H1 (cell line): Measurements from ENCODE around the gene THOP1. TPM values are rescaled to one million over a fixed set of nuclear protein-coding genes. Genes with fewer than 3 reads are reported as not detected.

ENCODE experiments used
- CHD7 ChIP-seq: fragments of 300-600 bp; sonication (generic); IDR thresholded peaks from 2 replicates; pipeline ENCODE4 v1.7.1; 2012; ENCODE audit warnings: low read length, moderate library complexity, mild to moderate bottlenecking, inconsistent platforms; ENCODE audit not compliant: insufficient replicate concordance
- POLR2AphosphoS5 ChIP-seq: IDR thresholded peaks from 2 replicates; pipeline ENCODE4 v1.6.1; 2011; ENCODE audit warnings: low read depth, low read length
- polyA plus RNA-seq, 7 experiments: library from polyadenylated mRNA; depleted of rRNA in 3 of 7; stranded (reverse) in 5 of 7; unstranded in 2 of 7; fragments of >200 nt in 5 of 7; fragments of 200-250 nt in 2 of 7; gene quantifications; 1 replicate in 5 of 7; 2 replicates in 1 of 7; 4 replicates in 1 of 7; pipeline versions ENCODE4 v1.2.1 to v1.2.3, GENCODE V29; 2011 to 2013; ENCODE audit warnings: missing spikeins in 2 of 7, mixed read lengths in 2 of 7
- total RNA-seq: library from RNA; stranded (reverse); fragmentation: NEBNext Ultra II Directional; extraction: Animal tissue kit (Norgen Biotek cat#: 25700); gene quantifications from 2 replicates; pipeline ENCODE4 v1.2.1, GENCODE V29; 2021

Gene THOP1
- total and polyA plus RNA-seq, 2 of the 8 experiments (the other 6 are each of a cell fraction or from before 2014, with no cell fraction given), result 136 to 159 TPM

GRCh38 chr19:2811221-2811722 is 26.0 kb downstream of the THOP1 start (continued):
- TF ChIP-seq CHD7 (no peak), POLR2AphosphoS5 (peak; percentile 21; the same call in 1 of the 2 replicates)
